ENCODE data around the gene ITIH1.

The ITIH1 gene

GRCh38 chr3:52791366-52791765, 14.0 kb downstream of the ITIH1 start:
- Histone ChIP-seq H3K36me3 (ENCODE audit: insufficient read depth, low read length) (no peaks in the 10 kb centered on the region), H3K27ac (ENCODE audit: low read depth, low read length) (no peak overlapping the region), H3K79me2 (ENCODE audit: control insufficient read depth, insufficient read depth, low read length, unreplicated experiment) (no peaks in the 10 kb centered on the region), H3K27me3 (ENCODE audit: insufficient read depth, low read length) (no peaks in the 10 kb centered on the region), H3K4me3 (ENCODE audit: low read depth, low read length) (no peak overlapping the region), H2AFZ (ENCODE audit: low read length, unreplicated experiment) (no peak overlapping the region), H3K4me1 (ENCODE audit: control insufficient read depth, insufficient read depth, low read length, unreplicated experiment) (no peaks in the 10 kb centered on the region)

DNA sequence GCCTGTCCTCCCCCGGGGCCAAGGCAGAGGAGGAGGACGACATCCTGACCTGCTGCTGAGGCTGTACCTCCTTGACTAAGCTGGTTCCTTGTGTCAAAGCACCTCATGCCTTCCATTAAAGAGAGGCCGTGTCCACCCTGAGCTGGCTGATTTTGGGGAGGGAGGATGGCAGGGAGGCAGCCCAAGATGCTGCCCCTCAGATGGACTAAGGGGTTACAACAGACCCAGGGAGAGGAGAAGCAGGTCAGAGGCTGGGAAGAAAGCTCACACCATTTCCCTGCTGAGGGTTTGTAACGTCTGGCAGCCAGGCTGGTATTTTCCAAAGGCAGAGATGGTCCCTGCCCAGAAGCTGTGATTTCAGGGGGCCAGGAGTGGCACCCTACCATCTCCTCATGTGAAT, 14.5 kb downstream of the ITIH1 start:
- Histone ChIP-seq H3K4me3 (ENCODE audit: low read depth, low read length) (no peak overlapping the region), H3K4me1 (ENCODE audit: control insufficient read depth, insufficient read depth, low read length, unreplicated experiment) (no peaks in the 10 kb centered on the region), H3K79me2 (ENCODE audit: control insufficient read depth, insufficient read depth, low read length, unreplicated experiment) (no peaks in the 10 kb centered on the region), H2AFZ (ENCODE audit: low read length, unreplicated experiment) (no peak overlapping the region), H3K27ac (ENCODE audit: low read depth, low read length) (no peak overlapping the region), H3K36me3 (ENCODE audit: insufficient read depth, low read length) (no peaks in the 10 kb centered on the region), H3K27me3 (ENCODE audit: insufficient read depth, low read length) (no peaks in the 10 kb centered on the region)

- Histone ChIP-seq H3K27me3 (ENCODE audit: insufficient read depth, low read length) (no peaks in the 10 kb centered on the region), H2AFZ (ENCODE audit: low read length, unreplicated experiment) (no peak overlapping the region), H3K36me3 (ENCODE audit: insufficient read depth, low read length) (no peaks in the 10 kb centered on the region), H3K4me3 (ENCODE audit: low read depth, low read length) (no peak overlapping the region), H3K27ac (ENCODE audit: low read depth, low read length) (no peak overlapping the region), H3K79me2 (ENCODE audit: control insufficient read depth, insufficient read depth, low read length, unreplicated experiment) (no peaks in the 10 kb centered on the region), H3K4me1 (ENCODE audit: control insufficient read depth, insufficient read depth, low read length, unreplicated experiment) (no peaks in the 10 kb centered on the region)
These were observed 15.0 kb downstream of the ITIH1 start for GRCh38 chr3:52792413-52792812.

- Histone ChIP-seq H3K36me3 (ENCODE audit: insufficient read depth, low read length) (no peaks in the 10 kb centered on the region), H3K4me1 (ENCODE audit: control insufficient read depth, insufficient read depth, low read length, unreplicated experiment) (no peaks in the 10 kb centered on the region), H3K79me2 (ENCODE audit: control insufficient read depth, insufficient read depth, low read length, unreplicated experiment) (no peaks in the 10 kb centered on the region), H3K4me3 (ENCODE audit: low read depth, low read length) (no peak overlapping the region), H3K27ac (ENCODE audit: low read depth, low read length) (no peak overlapping the region), H2AFZ (ENCODE audit: low read length, unreplicated experiment) (no peak overlapping the region), H3K27me3 (ENCODE audit: insufficient read depth, low read length) (no peaks in the 10 kb centered on the region)
These were observed 15.7 kb downstream of the ITIH1 start for GRCh38 chr3:52792961-52793695.

- Histone ChIP-seq H3K27ac (ENCODE audit: low read depth, low read length) (no peak overlapping the region), H3K36me3 (ENCODE audit: insufficient read depth, low read length) (no peaks in the 10 kb centered on the region), H3K4me3 (ENCODE audit: low read depth, low read length) (no peak overlapping the region), H3K4me1 (ENCODE audit: control insufficient read depth, insufficient read depth, low read length, unreplicated experiment) (no peaks in the 10 kb centered on the region), H2AFZ (ENCODE audit: low read length, unreplicated experiment) (no peak overlapping the region), H3K27me3 (ENCODE audit: insufficient read depth, low read length) (no peaks in the 10 kb centered on the region), H3K79me2 (ENCODE audit: control insufficient read depth, insufficient read depth, low read length, unreplicated experiment) (no peaks in the 10 kb centered on the region)
These were observed 16.6 kb downstream of the ITIH1 start for GRCh38 chr3:52793702-52794611.

DNA sequence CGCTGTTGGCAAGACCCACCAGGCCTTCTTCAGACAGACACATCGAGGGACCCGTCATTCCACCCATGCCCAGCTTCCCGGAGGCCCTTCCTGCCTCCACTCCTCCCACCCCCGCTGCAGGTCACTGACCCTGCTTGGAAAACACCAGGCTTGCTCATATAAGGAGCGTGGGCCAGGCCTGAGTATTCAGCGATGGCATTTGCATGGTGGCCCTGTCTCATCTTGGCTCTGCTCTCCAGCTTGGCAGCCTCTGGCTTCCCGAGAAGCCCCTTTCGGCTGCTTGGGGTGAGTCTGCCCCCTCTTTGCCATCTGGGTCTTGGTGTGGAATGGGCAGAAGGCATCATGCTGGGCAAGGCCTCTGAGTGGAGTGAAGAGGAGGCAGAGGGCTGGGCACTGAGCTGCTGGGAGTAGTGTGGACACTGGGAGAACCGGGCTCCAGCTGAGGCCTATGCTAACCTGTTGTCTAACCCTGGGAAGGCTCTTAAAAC, 17.3 kb downstream of the ITIH1 start, which contains the start of gene ITIH3:
Gene ITIH3, plus strand, starts transcription at position 185 of the 488 bp plus-strand sequence. Its CDS starts 8 bp downstream, at position 193.
- no peaks in the 10 kb centered on the region for H3K36me3 ChIP-seq (ENCODE audit: insufficient read depth, low read length)
- H3K4me1 ChIP-seq (ENCODE audit: control insufficient read depth, insufficient read depth, low read length, unreplicated experiment): no peaks in the 10 kb centered on the region
- H3K79me2 ChIP-seq (ENCODE audit: control insufficient read depth, insufficient read depth, low read length, unreplicated experiment): no peaks in the 10 kb centered on the region
- H3K27me3 ChIP-seq (ENCODE audit: insufficient read depth, low read length): no peaks in the 10 kb centered on the region
- H3K4me3 ChIP-seq (ENCODE audit: low read depth, low read length): no peak within 1 kb of the TSS
- H2AFZ ChIP-seq (ENCODE audit: low read length, unreplicated experiment): no peak within 1 kb of the TSS
- no peak within 1 kb of the TSS for H3K27ac ChIP-seq (ENCODE audit: low read depth, low read length)

DNA sequence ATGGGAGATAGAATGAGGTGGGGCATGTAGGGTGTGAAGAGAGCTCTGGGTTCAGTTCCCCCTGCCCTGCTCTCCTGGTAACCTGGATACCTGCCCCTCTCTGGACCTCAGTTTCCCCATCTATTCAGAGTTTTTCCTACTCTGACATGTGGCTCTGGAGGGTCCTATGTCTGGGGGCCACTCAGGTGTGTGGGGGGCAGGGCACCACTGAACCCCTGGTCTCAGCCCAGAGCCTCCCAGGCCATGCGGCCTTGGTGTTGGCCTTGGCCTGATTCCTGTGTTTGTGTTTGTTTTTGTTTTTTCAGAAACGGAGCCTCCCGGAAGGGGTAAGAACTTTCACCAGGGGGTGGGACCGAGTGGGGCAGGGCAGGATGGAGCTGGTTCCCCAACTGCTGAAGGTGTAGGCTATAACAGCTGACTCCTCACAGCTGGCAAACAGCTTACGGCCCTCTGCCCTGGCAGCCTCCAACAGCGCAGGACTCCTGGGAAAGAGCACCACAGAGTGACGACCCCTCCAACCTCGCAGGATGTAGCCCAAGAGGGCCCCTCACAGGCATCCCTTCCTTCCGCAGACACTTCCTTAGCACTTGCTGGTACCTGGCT, 18.0 kb downstream of the ITIH1 start:
- Histone ChIP-seq H3K4me1 (ENCODE audit: control insufficient read depth, insufficient read depth, low read length, unreplicated experiment) (no peaks in the 10 kb centered on the region), H3K27me3 (ENCODE audit: insufficient read depth, low read length) (no peaks in the 10 kb centered on the region), H2AFZ (ENCODE audit: low read length, unreplicated experiment) (no peak overlapping the region), H3K27ac (ENCODE audit: low read depth, low read length) (no peak overlapping the region), H3K36me3 (ENCODE audit: insufficient read depth, low read length) (no peaks in the 10 kb centered on the region), H3K79me2 (ENCODE audit: control insufficient read depth, insufficient read depth, low read length, unreplicated experiment) (no peaks in the 10 kb centered on the region), H3K4me3 (ENCODE audit: low read depth, low read length) (no peak overlapping the region)

GRCh38 chr3:52796411-52796810, 19.0 kb downstream of the ITIH1 start:
- no peak overlapping the region for H2AFZ ChIP-seq (ENCODE audit: low read length, unreplicated experiment)
- H3K79me2 ChIP-seq (ENCODE audit: control insufficient read depth, insufficient read depth, low read length, unreplicated experiment): no peaks in the 10 kb centered on the region
- H3K27ac ChIP-seq (ENCODE audit: low read depth, low read length): no peak overlapping the region
- H3K36me3 ChIP-seq (ENCODE audit: insufficient read depth, low read length): no peaks in the 10 kb centered on the region
- H3K4me1 ChIP-seq (ENCODE audit: control insufficient read depth, insufficient read depth, low read length, unreplicated experiment): no peaks in the 10 kb centered on the region
- no peak overlapping the region for H3K4me3 ChIP-seq (ENCODE audit: low read depth, low read length)
- H3K27me3 ChIP-seq (ENCODE audit: insufficient read depth, low read length): no peaks in the 10 kb centered on the region

GRCh38 chr3:52798376-52798977, 21.1 kb downstream of the ITIH1 start:
- no peak overlapping the region for H3K27ac ChIP-seq (ENCODE audit: low read depth, low read length)
- H2AFZ ChIP-seq (ENCODE audit: low read length, unreplicated experiment): no peak overlapping the region
- no peaks in the 10 kb centered on the region for H3K27me3 ChIP-seq (ENCODE audit: insufficient read depth, low read length)
- H3K36me3 ChIP-seq (ENCODE audit: insufficient read depth, low read length): no peaks in the 10 kb centered on the region
- no peaks in the 10 kb centered on the region for H3K4me1 ChIP-seq (ENCODE audit: control insufficient read depth, insufficient read depth, low read length, unreplicated experiment)
- H3K79me2 ChIP-seq (ENCODE audit: control insufficient read depth, insufficient read depth, low read length, unreplicated experiment): no peaks in the 10 kb centered on the region
- no peak overlapping the region for H3K4me3 ChIP-seq (ENCODE audit: low read depth, low read length)

DNA sequence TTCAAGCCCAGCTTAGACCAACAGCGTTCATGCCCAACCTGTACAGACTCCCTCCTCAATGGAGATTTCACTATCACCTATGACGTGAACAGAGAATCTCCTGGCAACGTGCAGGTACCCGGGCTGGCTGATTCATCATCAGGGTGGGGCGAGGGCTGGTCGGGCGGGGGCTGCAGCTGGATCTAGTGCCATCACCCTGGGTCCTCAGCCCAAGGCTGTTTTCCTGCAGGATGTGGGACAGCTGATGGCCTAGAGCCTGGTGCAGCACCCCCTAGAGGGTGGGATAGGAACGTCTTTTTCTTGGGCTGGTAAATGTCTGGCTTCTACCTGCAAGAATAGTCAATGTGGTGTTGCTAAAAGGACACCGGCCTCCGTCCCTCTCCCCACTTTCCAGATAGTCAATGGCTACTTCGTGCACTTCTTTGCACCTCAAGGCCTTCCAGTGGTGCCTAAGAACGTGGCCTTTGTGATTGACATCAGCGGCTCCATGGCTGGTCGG, 21.6 kb downstream of the ITIH1 start:
- Histone ChIP-seq H3K27ac (ENCODE audit: low read depth, low read length) (no peak overlapping the region), H3K27me3 (ENCODE audit: insufficient read depth, low read length) (no peaks in the 10 kb centered on the region), H3K36me3 (ENCODE audit: insufficient read depth, low read length) (no peaks in the 10 kb centered on the region), H3K4me1 (ENCODE audit: control insufficient read depth, insufficient read depth, low read length, unreplicated experiment) (no peaks in the 10 kb centered on the region), H2AFZ (ENCODE audit: low read length, unreplicated experiment) (no peak overlapping the region), H3K4me3 (ENCODE audit: low read depth, low read length) (no peak overlapping the region), H3K79me2 (ENCODE audit: control insufficient read depth, insufficient read depth, low read length, unreplicated experiment) (no peaks in the 10 kb centered on the region)

Measured in ACC112 (cell line).